Uterus (tissue), 2 donors: ENCODE data around the gene LATS1.

Experiments used
- CTCF ChIP-seq, 4 experiments: fragments of 200-600 bp in 2 of 4; fragments of 450-650 bp in 2 of 4; sonication (generic) in 2 of 4; IDR thresholded peaks; one replicate each; pipeline ENCODE4 v1.5.1; 2016 to 2019; ENCODE audit warnings: antibody characterized with exemption in 4 of 4, mild to moderate bottlenecking in 2 of 4, moderate library complexity in 1 of 4
- POLR2A ChIP-seq, 2 donors: fragments of 450-650 bp; IDR thresholded peaks; one replicate each; pipeline ENCODE4 v1.6.1; 2016; ENCODE audit warnings: antibody characterized with exemption in 2 of 2, mild to moderate bottlenecking in 1 of 2, moderate library complexity in 1 of 2

GRCh38 chr6:149614337-149614736 lies 103.6 kb downstream of the LATS1 start:
- TF ChIP-seq POLR2A (IDR thresholded peaks at IDR 0.05): no peak
- TF ChIP-seq CTCF (IDR thresholded peaks at IDR 0.05): no peak
